ENCODE measurements around the gene MT1E. TPM values are rescaled to one million over a fixed set of nuclear protein-coding genes. Genes with fewer than 3 reads are reported as not detected.
"Not testable (repeated sequence)": the region's sequence is repeated elsewhere in the genome, so short reads cannot be mapped to it uniquely, and the experiment has no call there.

Gene MT1E
- total and polyA plus RNA-seq, 4 donors = 29.5 to 55.8 (median 37.5) TPM

GRCh38 chr16:56611281-56611833 lies 14.2 kb upstream of the MT1E start:
- peak in 1 of 6 donors; percentile 25 for DNase-seq (ENCODE audit: low read depth in 4 of 6, low spot score in 6 of 6)
- H3K27me3 ChIP-seq (ENCODE audit: control insufficient read depth, insufficient read depth, low read length) = peaks cover 28% of the 10 kb centered on the region
- H3K4me1 ChIP-seq (ENCODE audit: control insufficient read depth, insufficient read depth, low read length) = peaks cover 37% of the 10 kb centered on the region
- WGBS (ENCODE audit: insufficient coverage) = 91% methylated on average over 1 of the region's 2 CpGs
- no peaks in the 10 kb centered on the region for H3K36me3 ChIP-seq (ENCODE audit: control insufficient read depth, insufficient read depth, low read length)
- H3K27ac ChIP-seq (ENCODE audit: low read depth, low read length) = peak overlapping the region; percentile 61
- no peak overlapping the region for H3K4me3 ChIP-seq (ENCODE audit: low read depth, low read length)
- H3K9me3 ChIP-seq (ENCODE audit: control insufficient read depth, insufficient read depth, low read length) = no peaks in the 10 kb centered on the region

DNA sequence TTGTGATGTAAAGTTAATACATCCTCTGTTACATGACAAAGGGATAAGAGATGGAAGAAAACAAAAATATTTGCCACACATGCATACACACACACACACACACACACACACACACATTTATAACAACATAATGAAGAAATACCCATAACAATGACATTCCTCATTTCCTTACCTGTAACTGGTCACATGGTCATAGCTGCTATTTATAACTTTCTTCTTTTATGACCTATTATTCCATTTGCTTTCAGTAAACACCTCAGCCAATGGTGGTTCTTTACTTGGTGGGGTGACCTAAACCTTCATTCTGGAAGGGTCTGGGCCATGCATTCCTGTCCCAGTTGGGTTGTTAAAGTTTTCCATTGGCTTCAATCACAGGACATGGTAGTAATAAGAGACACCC lies 11.9 kb upstream of the MT1E start:
- Histone ChIP-seq H3K4me1 (ENCODE audit: control insufficient read depth, insufficient read depth, low read length) (peaks cover 40% of the 10 kb centered on the region), H3K4me3 (ENCODE audit: low read depth, low read length) (no peak overlapping the region), H3K27ac (ENCODE audit: low read depth, low read length) (no peak overlapping the region), H3K9me3 (ENCODE audit: control insufficient read depth, insufficient read depth, low read length) (no peaks in the 10 kb centered on the region), H3K27me3 (ENCODE audit: control insufficient read depth, insufficient read depth, low read length) (peaks cover 51% of the 10 kb centered on the region), H3K36me3 (ENCODE audit: control insufficient read depth, insufficient read depth, low read length) (no peaks in the 10 kb centered on the region)
- DNase-seq (ENCODE audit: low read depth in 4 of 6, low spot score in 6 of 6) = no peak

GRCh38 chr16:56614549-56614991 lies 11.0 kb upstream of the MT1E start:
- DNase-seq (ENCODE audit: low read depth in 4 of 6, low spot score in 6 of 6) = no peak
- peaks cover 45% of the 10 kb centered on the region for H3K27me3 ChIP-seq (ENCODE audit: control insufficient read depth, insufficient read depth, low read length)

GRCh38 chr16:56615353-56615752 lies 10.2 kb upstream of the MT1E start:
- H3K36me3 ChIP-seq (ENCODE audit: control insufficient read depth, insufficient read depth, low read length) = no peaks in the 10 kb centered on the region
- DNase-seq (ENCODE audit: low read depth in 4 of 6, low spot score in 6 of 6) = no peak
- no peaks in the 10 kb centered on the region for H3K9me3 ChIP-seq (ENCODE audit: control insufficient read depth, insufficient read depth, low read length)
- WGBS (ENCODE audit: insufficient coverage) = 100% methylated on average over 1 of the region's 3 CpGs
- no peak overlapping the region for H3K4me3 ChIP-seq (ENCODE audit: low read depth, low read length)
- H3K4me1 ChIP-seq (ENCODE audit: control insufficient read depth, insufficient read depth, low read length) = peaks cover 26% of the 10 kb centered on the region
- H3K27me3 ChIP-seq (ENCODE audit: control insufficient read depth, insufficient read depth, low read length) = peaks cover 40% of the 10 kb centered on the region
- H3K27ac ChIP-seq (ENCODE audit: low read depth, low read length) = no peak overlapping the region

More at GRCh38 chr16:56614549-56614991, 11.0 kb upstream of the MT1E start:
- H3K4me3 ChIP-seq (ENCODE audit: low read depth, low read length) = no peak overlapping the region
- H3K9me3 ChIP-seq (ENCODE audit: control insufficient read depth, insufficient read depth, low read length) = no peaks in the 10 kb centered on the region
- no peak overlapping the region for H3K27ac ChIP-seq (ENCODE audit: low read depth, low read length)
- H3K4me1 ChIP-seq (ENCODE audit: control insufficient read depth, insufficient read depth, low read length) = peaks cover 31% of the 10 kb centered on the region
- H3K36me3 ChIP-seq (ENCODE audit: control insufficient read depth, insufficient read depth, low read length) = no peaks in the 10 kb centered on the region

- 27% methylated on average over 18 of the region's 23 CpGs for WGBS (ENCODE audit: insufficient coverage)
- H3K4me3 ChIP-seq (ENCODE audit: low read depth, low read length) = peak overlapping the region; percentile 24
- H3K4me1 ChIP-seq (ENCODE audit: control insufficient read depth, insufficient read depth, low read length) = peaks cover 20% of the 10 kb centered on the region
- H3K36me3 ChIP-seq (ENCODE audit: control insufficient read depth, insufficient read depth, low read length) = no peaks in the 10 kb centered on the region
- no peak for DNase-seq (ENCODE audit: low read depth in 4 of 6, low spot score in 6 of 6)
- peaks cover 28% of the 10 kb centered on the region for H3K27me3 ChIP-seq (ENCODE audit: control insufficient read depth, insufficient read depth, low read length)
- no peak overlapping the region for H3K27ac ChIP-seq (ENCODE audit: low read depth, low read length)
- H3K9me3 ChIP-seq (ENCODE audit: control insufficient read depth, insufficient read depth, low read length) = no peaks in the 10 kb centered on the region
Measured at GRCh38 chr16:56616608-56617211, 8.9 kb upstream of the MT1E start.

GRCh38 chr16:56617212-56618085 lies 8.1 kb upstream of the MT1E start:
- no peak overlapping the region for H3K27ac ChIP-seq (ENCODE audit: low read depth, low read length)
- WGBS (ENCODE audit: insufficient coverage) = under 1% methylated on average over 39 of the region's 41 CpGs
- H3K27me3 ChIP-seq (ENCODE audit: control insufficient read depth, insufficient read depth, low read length) = peaks cover 28% of the 10 kb centered on the region
- peak overlapping the region; percentile 24 for H3K4me3 ChIP-seq (ENCODE audit: low read depth, low read length)
- DNase-seq (ENCODE audit: low read depth in 4 of 6, low spot score in 6 of 6) = peak in 2 of 6 donors; percentile 47 to 77
- H3K9me3 ChIP-seq (ENCODE audit: control insufficient read depth, insufficient read depth, low read length) = no peaks in the 10 kb centered on the region
- H3K4me1 ChIP-seq (ENCODE audit: control insufficient read depth, insufficient read depth, low read length) = peaks cover 20% of the 10 kb centered on the region
- no peaks in the 10 kb centered on the region for H3K36me3 ChIP-seq (ENCODE audit: control insufficient read depth, insufficient read depth, low read length)

DNA sequence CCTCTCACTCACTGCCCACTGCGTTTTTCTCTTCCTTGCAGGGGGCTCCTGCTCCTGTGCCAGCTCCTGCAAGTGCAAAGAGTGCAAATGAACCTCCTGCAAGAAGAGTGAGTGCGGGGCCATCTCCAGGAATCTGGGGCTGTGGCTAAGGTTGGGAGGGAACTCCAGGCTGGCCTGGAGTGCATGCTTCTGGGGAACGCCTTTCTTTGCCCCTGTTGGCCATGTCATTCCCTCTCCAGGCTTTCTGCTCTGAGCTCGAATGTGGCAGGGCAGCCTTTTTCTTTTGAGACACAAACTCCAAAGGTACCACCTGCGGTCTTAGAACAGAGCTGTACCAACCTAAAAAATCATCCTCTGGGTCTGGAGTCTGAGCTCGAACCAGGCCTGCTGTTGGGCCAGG lies 7.4 kb upstream of the MT1E start:
- DNase-seq (ENCODE audit: low read depth in 4 of 6, low spot score in 6 of 6) = no peak
- 51% methylated on average over 6 of the region's 6 CpGs for WGBS (ENCODE audit: insufficient coverage)
- Histone ChIP-seq H3K36me3 (ENCODE audit: control insufficient read depth, insufficient read depth, low read length) (no peaks in the 10 kb centered on the region), H3K27me3 (ENCODE audit: control insufficient read depth, insufficient read depth, low read length) (peaks cover 28% of the 10 kb centered on the region), H3K4me1 (ENCODE audit: control insufficient read depth, insufficient read depth, low read length) (peaks cover 20% of the 10 kb centered on the region), H3K9me3 (ENCODE audit: control insufficient read depth, insufficient read depth, low read length) (no peaks in the 10 kb centered on the region), H3K27ac (ENCODE audit: low read depth, low read length) (no peak overlapping the region), H3K4me3 (ENCODE audit: low read depth, low read length) (no peak overlapping the region)

DNA sequence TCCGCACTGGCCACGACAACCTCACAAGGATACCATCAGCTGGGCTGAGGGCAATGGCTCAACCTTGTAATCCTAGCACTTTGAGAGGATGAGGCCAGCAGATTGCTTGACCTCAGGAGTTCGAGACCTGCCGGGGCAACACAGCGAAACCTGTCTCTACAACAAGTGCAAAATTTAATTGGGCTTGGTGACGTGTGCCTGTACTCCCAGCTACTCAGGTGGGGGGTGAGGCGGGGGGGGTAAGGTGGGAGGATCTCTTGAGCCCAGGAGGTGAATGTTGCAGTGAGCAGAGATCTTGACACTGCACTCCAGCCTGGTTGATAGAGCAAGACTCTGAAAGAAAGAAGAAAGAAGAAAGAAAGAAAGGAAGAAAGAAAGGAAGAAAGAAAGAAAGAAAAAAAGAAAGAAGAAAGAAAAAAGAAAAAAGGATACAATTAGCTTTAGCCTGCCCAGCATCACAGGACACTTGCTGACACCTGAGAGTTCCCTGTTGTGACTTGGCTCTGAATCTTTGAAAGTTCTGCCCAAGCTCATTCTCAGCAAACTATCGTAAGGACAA lies 5.2 kb upstream of the MT1E start:
- no peaks in the 10 kb centered on the region for H3K36me3 ChIP-seq (ENCODE audit: control insufficient read depth, insufficient read depth, low read length)
- H3K27me3 ChIP-seq (ENCODE audit: control insufficient read depth, insufficient read depth, low read length) = peaks cover 36% of the 10 kb centered on the region
- whole genome bisulfite sequencing (ENCODE audit: insufficient coverage) = 93% methylated on average over 5 of the region's 8 CpGs
- peaks cover 27% of the 10 kb centered on the region for H3K4me1 ChIP-seq (ENCODE audit: control insufficient read depth, insufficient read depth, low read length)
- H3K9me3 ChIP-seq (ENCODE audit: control insufficient read depth, insufficient read depth, low read length) = no peaks in the 10 kb centered on the region
- no peak overlapping the region for H3K4me3 ChIP-seq (ENCODE audit: low read depth, low read length)
- no peak for DNase-seq (ENCODE audit: low read depth in 4 of 6, low spot score in 6 of 6)
- no peak overlapping the region for H3K27ac ChIP-seq (ENCODE audit: low read depth, low read length)

DNA sequence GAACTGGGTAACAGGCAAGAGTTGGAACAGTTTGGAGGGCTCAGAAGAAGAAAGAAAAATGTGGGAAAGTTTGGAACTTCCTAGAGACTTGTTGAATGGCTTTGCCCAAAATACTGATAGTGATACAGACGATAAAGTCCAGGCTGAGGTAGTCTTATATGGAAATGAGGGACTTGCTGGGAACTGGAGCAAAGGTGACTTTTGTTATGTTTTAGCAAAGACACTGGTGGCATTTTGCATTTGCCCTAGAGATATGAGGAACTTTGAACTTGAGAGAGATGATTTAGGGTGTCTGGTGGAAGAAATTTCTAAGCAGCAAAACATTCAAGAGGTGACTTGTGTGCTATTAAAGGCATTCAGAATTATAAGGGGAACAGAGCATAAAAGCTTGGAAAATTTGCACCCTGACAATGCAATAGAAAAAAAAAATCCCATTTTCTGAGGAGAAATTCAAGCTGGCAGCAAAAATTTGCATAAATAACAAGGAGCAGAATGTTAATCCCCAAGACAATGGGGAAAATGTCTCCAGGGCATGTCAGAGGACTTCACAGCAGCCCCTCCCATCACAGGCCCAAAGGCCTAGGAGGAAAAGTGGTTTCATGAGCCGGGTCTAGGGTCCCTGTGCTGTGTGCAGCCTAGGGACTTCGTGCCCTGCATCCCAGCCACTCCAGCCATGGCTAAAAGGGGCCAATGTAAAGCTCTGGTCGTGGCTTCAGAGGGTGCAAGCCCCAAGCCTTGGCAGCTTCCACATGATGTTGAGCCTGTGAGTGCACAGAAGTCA lies 3.7 kb upstream of the MT1E start:
- DNase-seq (ENCODE audit: low read depth in 4 of 6, low spot score in 6 of 6); H3K27ac ChIP-seq (ENCODE audit: low read depth, low read length); H3K9me3 ChIP-seq (ENCODE audit: control insufficient read depth, insufficient read depth, low read length); H3K4me3 ChIP-seq (ENCODE audit: low read depth, low read length); H3K36me3 ChIP-seq (ENCODE audit: control insufficient read depth, insufficient read depth, low read length): not testable (repeated sequence)
- peaks cover 36% of the 10 kb centered on the region for H3K4me1 ChIP-seq (ENCODE audit: control insufficient read depth, insufficient read depth, low read length)
- H3K27me3 ChIP-seq (ENCODE audit: control insufficient read depth, insufficient read depth, low read length) = peaks cover 40% of the 10 kb centered on the region
- 68% methylated on average over 4 of the region's 4 CpGs for WGBS (ENCODE audit: insufficient coverage)

Data from spinal cord (tissue), 10 donors.